Measurements from ENCODE around the gene HBB.
A peak's percentile ranks its signal among the peaks of the same experiment; 100 is the strongest.

HBB gene

DNA sequence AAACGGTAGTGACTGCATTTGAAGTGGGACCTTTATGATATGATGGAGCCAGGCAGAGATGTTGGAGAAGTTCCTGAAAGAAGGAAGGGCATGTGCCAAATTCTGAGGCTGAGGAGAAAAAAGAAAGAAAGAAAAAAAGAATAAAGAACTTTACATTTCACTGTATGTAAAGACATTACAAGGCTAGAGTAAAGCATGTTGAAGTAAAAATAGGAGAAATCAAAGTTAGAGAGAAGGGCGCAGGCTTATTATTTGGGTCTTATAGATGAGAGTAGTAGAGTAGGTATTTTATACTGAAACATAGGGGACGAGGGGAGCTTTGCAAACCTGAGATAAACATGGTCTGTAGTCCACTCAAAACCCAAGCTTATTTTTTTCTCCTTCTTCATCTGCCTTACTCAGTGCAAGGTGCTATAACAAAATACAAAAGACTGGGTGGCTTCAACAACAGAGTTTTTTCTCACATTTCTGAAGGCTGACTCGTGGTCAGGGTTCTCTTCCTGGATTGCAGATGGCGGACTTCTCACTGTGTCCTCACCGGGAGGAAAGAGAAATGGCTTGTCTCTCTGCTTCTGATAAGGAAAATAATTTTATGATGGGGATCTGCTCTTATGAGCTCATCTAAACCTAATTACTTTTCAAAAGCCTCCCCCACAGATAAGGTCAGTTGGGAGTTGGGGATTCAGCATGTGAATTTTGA lies 20.1 kb upstream of the HBB start:
- no peak for DNase-seq

DNA sequence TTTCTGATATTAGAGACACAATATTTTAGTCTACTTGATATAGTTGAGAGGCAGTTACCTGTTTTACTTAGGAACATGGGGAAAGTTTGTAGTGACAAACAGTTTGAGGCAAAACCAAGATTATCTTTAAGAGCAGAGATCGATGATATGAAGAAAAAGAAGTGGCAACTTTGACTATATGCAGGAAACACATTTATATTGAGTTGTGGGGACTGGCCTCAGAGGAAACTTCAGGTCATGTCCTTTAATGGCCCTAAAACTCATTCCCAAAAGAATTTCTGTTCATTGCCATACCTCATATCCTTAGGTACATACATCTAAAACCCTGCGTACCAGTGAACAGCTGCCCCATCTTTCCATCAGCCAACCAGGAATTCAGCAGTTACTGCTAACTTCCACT lies 18.3 kb upstream of the HBB start:
- DNase-seq, result no peak

DNA sequence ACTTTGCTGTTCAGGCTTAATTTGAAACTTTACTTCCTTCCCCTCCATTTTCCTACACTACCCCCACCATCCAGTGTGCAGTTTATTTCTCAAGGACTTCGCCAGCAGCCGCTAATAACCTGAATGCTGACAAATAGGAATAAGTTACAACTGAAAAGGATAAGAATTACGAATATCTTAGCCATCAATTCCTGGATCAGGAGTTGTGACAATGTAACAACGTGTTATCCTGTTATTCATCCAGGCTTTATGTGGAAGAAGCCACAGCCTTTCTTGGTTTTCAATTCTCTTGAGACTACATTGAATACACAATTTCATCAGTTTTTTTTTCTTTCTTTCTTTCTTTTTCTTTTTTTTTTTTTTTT lies 16.9 kb upstream of the HBB start:
- no peak for DNase-seq

DNA sequence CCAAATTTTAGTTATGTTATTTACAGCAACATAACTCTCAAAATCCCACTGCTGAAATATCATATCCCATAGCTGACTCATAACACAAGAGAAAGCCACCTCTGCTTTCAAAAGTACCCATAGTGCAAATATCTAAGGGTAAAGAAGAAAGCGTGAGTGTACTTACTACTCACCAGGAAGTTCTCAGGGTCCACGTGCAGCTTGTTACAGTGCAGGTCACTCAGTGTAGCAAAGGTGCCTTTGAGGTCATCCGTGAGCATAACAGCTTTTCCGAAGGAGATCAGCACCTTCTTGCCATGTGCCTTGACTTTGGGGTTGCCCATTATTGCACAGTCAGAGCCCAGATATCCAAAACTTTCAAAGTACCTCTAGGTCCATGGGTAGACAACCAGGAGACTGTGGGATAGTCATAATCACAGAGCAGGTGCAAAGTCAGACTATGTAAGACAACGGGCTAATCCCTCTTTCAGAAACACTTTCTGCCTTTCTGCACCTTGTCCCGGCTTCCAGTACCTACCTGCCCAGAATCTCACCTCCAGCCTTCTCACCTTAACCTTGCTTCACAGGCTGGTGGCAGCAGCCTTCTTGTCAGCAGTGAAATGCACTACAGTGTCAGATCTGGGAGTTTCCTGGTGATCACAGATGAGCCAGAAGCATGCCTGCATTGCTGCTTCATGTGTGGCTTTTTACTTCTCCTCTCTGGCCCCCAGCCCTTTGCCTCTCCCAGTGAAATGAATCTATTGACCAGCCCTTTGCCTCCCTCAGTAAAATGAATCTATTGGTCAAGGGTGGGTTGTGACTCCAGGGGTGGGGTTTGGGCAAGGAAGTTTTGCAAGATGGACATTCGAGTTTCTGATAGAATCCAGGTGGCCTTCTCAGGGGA lies 16.3 kb upstream of the HBB start:
- DNase-seq, result peak in 1 of 5 experiments; percentile 3

DNA sequence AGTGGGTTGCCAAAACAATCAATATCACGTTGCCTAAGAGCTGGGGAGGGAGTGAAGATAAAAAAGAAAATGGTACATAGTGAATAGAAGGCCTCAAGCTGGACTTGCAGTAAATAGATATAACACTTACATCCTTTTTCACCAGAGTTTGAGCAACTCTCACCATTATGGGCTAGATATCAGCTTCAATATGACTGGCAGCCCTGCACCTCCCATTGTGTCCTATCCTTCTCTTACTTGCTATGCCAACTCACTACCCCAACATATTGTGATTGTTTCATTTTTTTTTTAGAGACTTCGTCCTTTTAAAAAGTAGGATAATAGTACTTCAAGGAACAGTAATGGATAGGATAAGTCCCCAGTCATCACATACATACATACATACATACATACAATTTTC lies 15.3 kb upstream of the HBB start:
- DNase-seq, result no peak

DNA sequence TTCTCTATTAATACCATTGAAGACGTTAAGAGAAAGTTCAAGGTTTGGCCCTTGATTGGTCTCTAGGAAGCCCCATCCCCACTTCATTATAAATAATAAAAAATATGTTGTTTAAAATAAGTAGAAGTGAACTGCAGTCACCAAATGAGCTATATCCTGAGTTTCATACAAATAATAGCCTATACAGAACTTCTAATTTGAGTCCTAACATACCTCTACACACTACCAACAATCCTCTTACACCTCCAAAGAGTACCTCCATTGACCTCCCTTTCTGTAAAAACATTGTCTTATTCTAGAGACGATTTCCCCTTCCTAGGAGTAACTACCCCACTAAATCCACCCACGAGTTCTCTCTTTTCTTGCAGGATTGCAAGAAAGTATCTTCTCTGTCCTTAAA lies 14.6 kb upstream of the HBB start:
- DNase-seq, result no peak

DNA sequence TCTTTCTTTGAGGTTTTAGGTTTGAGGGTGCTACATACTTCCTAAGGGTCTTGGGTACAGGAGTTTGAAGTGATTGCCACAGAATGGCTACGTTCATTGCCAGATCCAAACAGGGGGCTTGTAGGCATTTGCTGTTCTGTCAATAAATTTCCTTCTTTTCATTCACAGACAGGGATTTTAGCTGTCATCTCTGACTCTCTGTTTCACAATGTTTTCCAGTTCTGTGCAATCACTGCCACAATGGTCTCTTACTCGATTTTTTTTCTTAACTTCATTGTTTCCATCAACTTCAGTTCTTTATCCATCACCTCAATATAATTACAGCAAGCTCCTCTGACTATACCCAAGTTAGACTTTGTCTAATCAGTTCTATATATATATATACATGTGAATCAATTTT lies 13.6 kb upstream of the HBB start:
- DNase-seq, result no peak

DNA sequence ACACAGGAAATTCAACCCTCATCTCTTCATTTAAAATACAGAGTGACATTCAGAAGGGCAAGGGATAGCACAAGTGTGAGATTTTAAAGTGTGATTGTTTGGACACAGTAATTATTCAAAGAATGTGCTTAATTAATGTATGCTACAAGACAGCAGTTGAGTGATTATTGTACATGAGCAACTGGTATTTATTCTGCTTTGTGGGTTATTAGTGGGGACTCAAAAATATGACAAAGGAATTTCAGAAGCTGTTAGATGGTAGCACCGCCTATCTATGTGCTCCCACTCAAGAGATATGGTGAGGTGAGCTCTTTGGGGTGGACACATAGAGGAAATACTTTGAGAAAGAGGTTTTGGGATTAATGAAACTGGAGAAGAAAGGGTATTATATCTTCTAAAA lies 13.2 kb upstream of the HBB start:
- DNase-seq, result no peak

DNA sequence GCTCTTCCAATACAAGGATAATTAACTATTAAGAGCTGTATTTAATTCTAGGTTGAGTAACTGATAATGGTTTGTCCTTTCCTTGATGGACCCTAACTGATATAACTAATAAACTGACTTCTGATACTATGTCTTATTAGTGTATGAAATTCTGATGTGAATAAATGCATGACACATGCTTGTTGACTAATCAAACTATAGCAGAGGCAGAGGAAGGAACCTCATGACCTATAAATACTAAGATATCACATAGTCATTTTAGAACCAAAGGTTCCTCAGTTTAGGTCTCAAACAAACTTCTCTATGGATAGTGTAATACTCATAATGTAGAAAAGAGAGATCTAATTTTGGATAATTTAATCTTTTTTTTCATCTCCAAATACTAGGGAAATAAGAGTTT lies 12.2 kb upstream of the HBB start:
- DNase-seq, result no peak

DNA sequence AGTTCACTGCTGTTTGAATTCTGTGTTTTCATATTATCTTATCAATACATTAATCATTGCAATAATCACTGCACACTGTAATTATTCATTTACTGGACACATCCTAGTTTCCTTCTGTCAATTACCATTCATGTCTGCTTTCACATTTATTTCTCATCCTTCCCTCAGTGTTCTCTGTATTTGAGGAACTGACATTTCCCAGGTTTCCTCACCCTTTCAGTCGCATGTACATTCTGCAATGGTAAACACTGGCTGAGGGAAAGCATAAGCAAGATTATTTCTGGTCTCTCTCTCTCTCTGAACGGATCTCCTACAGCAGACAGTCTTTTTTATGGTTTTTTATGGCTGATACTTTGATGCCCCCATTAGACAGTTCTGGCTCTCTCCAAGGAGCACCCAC lies 11.6 kb upstream of the HBB start:
- no peak for DNase-seq

DNA sequence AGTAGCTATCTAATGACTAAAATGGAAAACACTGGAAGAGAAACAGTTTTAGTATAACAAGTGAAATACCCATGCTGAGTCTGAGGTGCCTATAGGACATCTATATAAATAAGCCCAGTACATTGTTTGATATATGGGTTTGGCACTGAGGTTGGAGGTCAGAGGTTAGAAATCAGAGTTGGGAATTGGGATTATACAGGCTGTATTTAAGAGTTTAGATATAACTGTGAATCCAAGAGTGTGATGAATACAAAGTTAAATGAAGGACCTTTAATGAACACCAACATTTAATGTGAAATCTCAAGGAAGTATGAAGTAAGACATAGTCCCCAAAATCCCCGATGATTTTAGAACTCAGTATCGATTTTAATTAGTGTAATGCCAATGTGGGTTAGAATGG lies 10.5 kb upstream of the HBB start:
- no peak for DNase-seq

DNA sequence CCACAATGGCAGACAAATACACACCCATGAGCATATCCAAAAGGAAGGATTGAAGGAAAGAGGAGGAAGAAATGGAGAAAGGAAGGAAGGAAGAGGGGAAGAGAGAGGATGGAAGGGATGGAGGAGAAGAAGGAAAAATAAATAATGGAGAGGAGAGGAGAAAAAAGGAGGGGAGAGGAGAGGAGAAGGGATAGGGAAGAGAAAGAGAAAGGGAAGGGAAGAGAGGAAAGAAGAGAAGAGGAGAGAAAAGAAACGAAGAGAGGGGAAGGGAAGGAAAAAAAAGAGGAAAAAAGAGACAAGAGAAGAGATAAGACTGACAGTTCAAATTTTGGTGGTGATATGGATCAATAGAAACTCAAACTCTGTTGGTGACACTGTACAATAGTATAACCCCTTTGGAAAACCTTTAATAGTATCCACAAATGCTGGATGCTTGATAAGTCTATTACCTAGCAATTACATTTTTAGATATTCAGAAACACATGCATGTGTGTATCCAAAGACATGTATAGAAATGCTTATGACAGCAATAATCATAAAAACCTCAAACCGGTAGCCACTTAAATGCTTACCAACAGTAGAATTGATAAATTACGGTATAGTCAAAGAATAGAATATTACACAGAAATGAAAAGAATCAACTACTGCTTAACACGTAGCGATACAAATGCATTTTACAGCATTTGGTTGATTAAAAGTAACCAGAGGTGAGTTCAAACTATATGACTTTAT lies 8.7 kb upstream of the HBB start:
- no peak for DNase-seq

DNA sequence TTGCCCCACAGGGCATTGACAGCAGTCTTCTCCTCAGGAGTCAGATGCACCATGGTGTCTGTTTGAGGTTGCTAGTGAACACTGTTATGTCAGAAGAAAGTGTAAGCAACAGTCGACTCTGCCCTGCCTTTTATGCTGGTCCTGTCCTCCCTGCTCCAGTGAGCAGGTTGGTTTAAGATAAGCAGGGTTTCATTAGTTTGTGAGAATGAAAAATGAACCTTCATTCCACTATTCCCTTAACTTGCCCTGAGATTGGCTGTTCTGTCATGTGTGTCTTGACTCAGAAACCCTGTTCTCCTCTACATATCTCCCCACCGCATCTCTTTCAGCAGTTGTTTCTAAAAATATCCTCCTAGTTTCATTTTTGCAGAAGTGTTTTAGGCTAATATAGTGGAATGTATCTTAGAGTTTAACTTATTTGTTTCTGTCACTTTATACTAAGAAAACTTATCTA lies 7.5 kb upstream of the HBB start, which contains the start of gene HBD:
Gene HBD (minus strand): TSS at position 103 of the 454 bp plus-strand sequence. CDS start 50 bp downstream, at position 53.
- DNase-seq, result peak in 1 of 5 experiments; percentile 68

DNA sequence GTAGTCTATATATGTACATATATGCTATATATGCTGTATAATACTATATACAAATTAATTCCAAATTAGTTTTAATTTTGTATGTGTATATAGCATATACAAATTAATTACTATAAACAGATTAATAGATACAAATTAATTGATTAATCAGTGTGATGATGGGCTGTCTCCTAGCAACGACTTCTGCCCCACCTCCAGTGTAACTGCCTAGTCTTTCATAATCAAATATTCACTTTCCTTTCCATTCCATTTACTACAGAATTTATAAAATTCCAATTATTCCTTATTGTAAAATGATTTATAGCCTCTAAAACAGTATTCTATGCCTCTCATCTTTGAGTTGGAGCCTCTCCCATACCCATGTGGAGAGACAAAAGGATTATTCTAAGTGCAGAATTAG lies 6.4 kb upstream of the HBB start:
- DNase-seq, result no peak

DNA sequence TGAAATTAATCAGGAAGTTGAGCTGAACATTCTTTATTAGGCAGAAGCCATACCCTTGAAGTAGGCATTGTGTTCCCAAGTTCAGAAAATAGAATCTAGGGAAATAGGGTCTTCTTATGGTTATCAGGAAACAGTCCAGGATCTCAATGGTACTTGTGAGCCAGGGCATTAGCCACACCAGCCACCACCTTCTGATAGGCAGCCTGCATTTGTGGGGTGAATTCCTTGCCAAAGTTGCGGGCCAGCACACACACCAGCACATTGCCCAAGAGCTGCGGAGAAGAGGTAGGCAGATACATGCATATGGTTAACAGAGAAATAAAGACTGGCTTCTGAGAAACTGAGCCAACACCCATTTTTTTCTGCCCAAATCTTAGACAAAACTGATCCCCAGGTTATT lies 6.0 kb upstream of the HBB start:
- DNase-seq, result no peak

DNA sequence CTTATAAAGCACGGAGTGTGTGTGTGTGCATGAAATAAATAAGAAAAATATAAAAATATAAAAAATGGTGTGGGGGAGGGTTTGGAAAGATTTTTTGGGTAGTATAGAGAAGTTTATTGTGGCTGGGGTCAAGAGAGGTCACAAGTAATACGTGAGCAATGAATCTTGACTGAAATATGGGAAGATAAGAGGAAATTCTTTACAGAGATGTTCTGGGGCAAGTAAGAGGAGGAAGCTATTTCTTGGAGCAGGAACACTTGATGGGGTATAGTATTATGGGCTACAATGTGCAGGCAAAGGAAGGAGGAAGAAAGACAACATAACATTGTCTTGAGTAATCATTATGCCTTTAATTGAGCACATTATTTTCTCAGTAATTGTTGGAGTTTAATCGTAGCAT lies 5.3 kb upstream of the HBB start:
- DNase-seq, result no peak

DNA sequence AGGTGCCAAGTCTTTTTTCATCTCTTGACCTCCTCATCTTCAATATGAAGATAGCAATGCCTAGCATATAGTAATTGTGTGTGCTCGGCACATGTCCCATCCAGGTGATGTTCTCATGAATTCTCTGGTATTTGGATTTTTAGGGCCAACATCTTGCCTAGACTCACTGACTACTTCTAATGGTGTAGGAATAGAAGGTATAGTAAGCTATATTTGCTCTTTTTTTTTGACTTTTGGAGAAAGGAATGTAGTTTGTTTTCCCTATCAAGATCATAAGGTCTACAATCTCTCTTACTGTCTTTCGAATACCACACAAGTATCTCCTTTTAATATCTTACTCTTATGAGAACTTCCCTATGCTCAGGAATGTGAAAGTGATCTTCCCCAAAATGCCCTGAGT lies 4.2 kb upstream of the HBB start:
- DNase-seq, result no peak

DNA sequence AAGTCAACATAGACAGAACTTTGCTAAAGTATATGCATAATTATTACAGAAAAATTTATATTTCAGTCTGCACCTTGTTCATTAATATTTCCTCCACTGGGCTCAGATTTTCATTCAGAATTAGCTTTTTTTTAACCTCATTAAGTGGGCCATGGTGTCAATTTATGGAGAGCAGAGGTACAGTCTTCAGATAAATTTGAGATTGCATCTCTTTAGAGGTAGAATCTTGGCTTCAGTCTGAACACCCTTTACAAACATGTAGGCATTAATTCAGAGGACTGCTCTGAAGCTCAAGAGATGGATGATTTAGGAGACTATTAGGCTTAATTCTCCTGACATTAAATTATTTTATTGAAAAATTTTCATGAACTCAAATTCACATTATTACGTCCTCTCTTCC lies 3.4 kb upstream of the HBB start:
- DNase-seq, result no peak

DNA sequence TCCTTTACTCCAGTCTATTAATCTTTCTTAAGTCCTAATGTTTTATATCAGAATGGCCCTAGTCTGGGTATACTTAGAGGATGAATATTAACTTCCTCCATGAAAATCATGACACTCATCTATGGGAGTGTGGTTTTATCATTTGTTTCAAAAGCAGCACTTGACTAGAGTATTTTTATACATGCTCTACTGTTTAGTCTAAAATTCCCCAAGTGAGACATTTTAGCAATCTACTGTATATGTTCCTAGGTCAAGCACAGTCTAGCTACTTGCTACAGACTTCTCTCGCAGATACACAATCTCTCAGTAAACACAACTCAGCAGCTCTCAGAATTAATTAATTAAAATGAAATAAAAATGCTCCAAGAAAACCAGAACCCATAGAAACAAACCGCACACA lies 2.9 kb upstream of the HBB start:
- DNase-seq, result no peak

DNA sequence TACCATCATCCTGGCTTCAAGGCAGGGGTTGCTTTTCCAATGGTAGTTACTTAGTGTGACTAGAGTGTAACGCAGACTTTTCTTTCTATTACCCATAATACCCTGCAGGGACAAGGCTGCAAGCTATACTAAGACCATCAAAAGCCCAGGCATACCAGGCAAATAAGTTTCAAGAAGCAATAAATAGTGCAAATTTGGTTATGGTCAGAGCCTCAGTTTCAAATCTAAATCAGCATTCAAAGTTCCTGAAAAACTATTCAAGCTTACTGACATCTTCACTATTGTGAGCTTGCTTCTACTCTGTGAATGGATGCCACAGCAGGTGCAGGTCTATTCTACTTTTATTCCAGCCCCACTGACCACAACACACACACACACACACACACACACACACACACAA lies 2.5 kb upstream of the HBB start:
- no peak for DNase-seq

DNA sequence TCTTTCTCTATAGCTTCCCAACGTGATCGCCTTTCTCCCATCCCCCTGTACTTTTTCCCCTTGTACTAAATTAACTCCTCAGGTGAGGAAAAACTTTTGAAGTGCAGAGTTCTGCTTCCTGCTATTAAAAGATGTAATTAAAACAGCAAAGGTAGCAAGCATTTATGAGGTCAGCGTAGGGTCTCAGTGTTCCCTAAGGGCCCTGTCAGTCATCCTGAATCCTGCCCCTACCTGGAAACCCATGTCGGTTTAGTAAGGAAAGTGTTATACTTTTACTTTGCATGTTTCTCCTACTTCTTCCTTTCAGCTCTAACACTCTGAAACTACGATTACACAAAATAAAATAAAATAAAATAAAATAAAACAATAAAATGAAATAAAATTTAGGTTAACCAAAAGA lies 1.3 kb upstream of the HBB start:
- no peak for DNase-seq

DNA sequence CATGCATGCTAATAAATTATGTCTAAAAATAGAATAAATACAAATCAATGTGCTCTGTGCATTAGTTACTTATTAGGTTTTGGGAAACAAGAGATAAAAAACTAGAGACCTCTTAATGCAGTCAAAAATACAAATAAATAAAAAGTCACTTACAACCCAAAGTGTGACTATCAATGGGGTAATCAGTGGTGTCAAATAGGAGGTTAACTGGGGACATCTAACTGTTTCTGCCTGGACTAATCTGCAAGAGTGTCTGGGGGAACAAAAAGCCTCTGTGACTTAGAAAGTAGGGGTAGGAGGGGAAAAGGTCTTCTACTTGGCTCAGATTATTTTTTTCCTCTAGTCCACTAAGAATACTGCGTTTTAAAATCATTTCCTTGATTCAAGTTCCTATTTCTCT lies 810 bp upstream of the HBB start:
- no peak for DNase-seq

DNA sequence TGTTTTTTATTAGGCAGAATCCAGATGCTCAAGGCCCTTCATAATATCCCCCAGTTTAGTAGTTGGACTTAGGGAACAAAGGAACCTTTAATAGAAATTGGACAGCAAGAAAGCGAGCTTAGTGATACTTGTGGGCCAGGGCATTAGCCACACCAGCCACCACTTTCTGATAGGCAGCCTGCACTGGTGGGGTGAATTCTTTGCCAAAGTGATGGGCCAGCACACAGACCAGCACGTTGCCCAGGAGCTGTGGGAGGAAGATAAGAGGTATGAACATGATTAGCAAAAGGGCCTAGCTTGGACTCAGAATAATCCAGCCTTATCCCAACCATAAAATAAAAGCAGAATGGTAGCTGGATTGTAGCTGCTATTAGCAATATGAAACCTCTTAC lies 1.4 kb downstream of the HBB start:
- DNase-seq, result no peak

Data from T-helper 2 cell (primary cell).